ENCODE measurements around the gene CCR8. TPM values are rescaled to one million over a fixed set of nuclear protein-coding genes. Genes with fewer than 3 reads are reported as not detected.

Gene CCR8
- total RNA-seq, 4 donors from 2014 or later, result not detected

DNA sequence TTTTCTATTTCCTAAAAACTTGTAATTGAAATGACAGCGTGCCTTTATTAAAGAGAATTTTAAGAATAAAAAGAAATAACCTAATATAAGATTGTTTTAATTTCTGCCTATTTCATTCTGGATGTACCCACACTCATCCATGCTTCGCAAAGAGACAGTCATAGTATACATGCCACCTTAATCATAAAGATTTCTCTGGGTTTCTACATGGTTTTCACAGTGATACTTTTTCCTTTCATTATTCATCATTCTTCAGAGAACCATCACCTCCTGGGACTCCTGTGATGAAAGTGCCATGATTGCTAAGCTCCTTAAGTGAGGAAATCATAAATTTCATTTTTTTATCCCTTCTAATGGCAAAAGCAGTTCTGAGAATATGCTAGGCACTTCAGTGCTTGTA, 4.3 kb upstream of the CCR8 start:
- WGBS, 2 donors, result 95 to 96% methylated on average over 2 of the region's 2 CpGs
- intact Hi-C loops (cut with DNase I; ENCODE audit: low total_unique reads), result no loop called here
- TF ChIP-seq POLR2A (IDR thresholded peaks at IDR 0.05), result no peak
- TF ChIP-seq, protein P1, sequence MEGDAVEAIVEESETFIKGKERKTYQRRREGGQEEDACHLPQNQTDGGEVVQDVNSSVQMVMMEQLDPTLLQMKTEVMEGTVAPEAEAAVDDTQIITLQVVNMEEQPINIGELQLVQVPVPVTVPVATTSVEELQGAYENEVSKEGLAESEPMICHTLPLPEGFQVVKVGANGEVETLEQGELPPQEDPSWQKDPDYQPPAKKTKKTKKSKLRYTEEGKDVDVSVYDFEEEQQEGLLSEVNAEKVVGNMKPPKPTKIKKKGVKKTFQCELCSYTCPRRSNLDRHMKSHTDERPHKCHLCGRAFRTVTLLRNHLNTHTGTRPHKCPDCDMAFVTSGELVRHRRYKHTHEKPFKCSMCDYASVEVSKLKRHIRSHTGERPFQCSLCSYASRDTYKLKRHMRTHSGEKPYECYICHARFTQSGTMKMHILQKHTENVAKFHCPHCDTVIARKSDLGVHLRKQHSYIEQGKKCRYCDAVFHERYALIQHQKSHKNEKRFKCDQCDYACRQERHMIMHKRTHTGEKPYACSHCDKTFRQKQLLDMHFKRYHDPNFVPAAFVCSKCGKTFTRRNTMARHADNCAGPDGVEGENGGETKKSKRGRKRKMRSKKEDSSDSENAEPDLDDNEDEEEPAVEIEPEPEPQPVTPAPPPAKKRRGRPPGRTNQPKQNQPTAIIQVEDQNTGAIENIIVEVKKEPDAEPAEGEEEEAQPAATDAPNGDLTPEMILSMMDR (IDR thresholded peaks at IDR 0.05), result no peak
- DNase-seq (ENCODE audit: low spot score in 2 of 2), result no peak
- H3K4me3 ChIP-seq (ENCODE audit: low read depth, poor library complexity, severe bottlenecking), result no peak overlapping the region

DNA sequence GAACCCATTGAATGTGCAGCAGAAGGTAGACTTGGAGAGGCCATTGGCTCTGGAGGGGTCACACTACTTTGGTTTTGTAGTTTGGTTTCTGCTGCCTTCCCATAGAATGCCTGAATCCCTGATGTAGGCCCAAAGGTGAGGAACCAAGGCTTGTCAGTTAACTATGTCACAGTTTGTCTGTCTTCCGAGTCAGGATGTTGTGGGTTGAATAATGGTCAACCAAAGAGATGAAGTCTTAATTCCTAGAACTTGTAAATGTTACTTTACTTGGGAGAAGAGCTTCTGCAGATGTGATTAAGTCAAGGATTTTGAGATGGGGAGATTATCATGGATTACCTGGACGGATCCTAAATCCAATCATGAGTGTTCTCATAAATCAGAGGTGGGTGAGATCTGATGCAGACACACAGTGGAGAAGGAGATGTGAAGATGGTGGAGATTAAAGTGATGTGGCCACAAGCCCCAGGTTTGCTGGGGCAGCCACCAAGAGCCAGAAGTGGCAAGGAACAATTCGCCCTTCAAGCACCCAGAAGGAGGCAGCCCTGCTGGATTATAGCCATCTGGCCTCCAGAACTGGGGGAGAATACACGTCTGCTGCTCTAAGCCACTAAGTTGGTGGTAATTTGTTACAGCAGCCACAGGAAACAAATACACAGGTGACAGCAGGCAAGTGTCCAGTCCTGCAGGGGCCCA, 2.3 kb upstream of the CCR8 start:
- TF ChIP-seq, protein P1 (IDR thresholded peaks at IDR 0.05), result no peak
- no peak for TF ChIP-seq POLR2A (IDR thresholded peaks at IDR 0.05)
- H3K4me3 ChIP-seq (ENCODE audit: low read depth, poor library complexity, severe bottlenecking), result no peak overlapping the region
- no peak for DNase-seq (ENCODE audit: low spot score in 2 of 2)
- 77 to 86% methylated on average over 4 of the region's 4 CpGs for WGBS, 2 donors
- intact Hi-C loops (cut with DNase I; ENCODE audit: low total_unique reads), result no loop called here

DNA sequence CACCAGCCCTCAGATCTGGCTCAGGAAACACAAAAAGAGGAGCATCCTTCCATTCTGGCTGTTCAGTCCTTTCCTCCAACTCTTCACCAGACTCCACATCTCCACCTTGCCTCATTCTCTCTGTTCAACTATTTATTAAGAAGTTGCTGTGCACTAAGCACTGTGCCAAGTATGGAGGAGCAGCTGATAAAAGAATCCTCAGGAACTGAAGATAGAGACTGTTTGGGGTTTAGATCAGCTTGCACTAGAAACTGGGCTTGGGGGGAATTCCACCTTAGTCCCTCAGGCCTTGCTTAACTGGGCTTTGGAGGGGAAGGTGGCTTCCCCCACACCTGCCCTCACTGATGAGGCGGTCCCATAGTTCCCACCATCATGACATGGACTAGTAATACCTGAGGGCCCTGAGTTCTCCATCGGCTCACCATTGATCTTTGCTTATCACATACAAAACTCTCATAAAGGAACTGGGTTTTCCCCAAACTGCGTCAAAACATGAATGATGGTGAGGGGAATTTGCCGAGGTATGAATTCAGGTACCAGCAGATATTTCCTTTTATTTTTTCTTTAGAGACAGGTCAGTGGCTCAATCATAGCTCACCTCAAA, 1.7 kb upstream of the CCR8 start:
- 79 to 82% methylated on average over 4 of the region's 4 CpGs for WGBS, 2 donors
- TF ChIP-seq POLR2A (IDR thresholded peaks at IDR 0.05), result no peak
- TF ChIP-seq, protein P1 (IDR thresholded peaks at IDR 0.05), result no peak

DNA sequence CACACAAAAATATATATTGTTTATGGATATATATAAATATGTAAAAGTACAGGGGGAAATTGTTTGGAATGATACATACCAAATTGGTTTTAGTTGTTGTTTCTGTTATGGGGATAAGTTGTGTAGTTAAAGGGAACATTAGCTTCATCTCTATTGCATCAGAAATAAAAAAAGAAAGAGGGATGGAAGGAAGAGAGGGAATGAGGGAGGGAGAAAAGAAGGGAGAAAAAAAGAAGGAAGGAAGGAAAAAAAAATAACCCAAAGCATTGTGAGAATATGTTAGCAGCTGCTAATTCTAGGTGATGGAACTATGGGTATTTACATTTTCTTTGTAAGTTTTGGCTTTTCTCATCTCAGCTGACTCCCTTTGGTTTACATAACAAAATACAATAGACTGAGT, 1.3 kb downstream of the CCR8 start:
- intact Hi-C loops (cut with DNase I; ENCODE audit: low total_unique reads), result no loop called here
- TF ChIP-seq, protein P1 (IDR thresholded peaks at IDR 0.05), result no peak
- no peak for TF ChIP-seq POLR2A (IDR thresholded peaks at IDR 0.05)

More for the DNA sequence above, 1.7 kb upstream of the CCR8 start:
- H3K4me3 ChIP-seq (ENCODE audit: low read depth, poor library complexity, severe bottlenecking), result no peak overlapping the region
- intact Hi-C loops (cut with DNase I; ENCODE audit: low total_unique reads), result no loop called here
- no peak for DNase-seq (ENCODE audit: low spot score in 2 of 2)

DNA sequence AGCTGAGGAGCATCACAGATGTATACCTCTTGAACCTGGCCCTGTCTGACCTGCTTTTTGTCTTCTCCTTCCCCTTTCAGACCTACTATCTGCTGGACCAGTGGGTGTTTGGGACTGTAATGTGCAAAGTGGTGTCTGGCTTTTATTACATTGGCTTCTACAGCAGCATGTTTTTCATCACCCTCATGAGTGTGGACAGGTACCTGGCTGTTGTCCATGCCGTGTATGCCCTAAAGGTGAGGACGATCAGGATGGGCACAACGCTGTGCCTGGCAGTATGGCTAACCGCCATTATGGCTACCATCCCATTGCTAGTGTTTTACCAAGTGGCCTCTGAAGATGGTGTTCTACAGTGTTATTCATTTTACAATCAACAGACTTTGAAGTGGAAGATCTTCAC, 3.0 kb downstream of the CCR8 start:
- no peak overlapping the region for H3K4me3 ChIP-seq (ENCODE audit: low read depth, poor library complexity, severe bottlenecking)
- no peak for DNase-seq (ENCODE audit: low spot score in 2 of 2)
- intact Hi-C loops (cut with DNase I; ENCODE audit: low total_unique reads), result no loop called here
- TF ChIP-seq, protein P1 (IDR thresholded peaks at IDR 0.05), result no peak
- TF ChIP-seq POLR2A (IDR thresholded peaks at IDR 0.05), result no peak
- WGBS, 2 donors, result 83 to 85% methylated on average over 4 of the region's 4 CpGs

More for the DNA sequence above, 1.3 kb downstream of the CCR8 start:
- H3K4me3 ChIP-seq (ENCODE audit: low read depth, poor library complexity, severe bottlenecking), result no peak overlapping the region
- DNase-seq (ENCODE audit: low spot score in 2 of 2), result no peak
